KOPT-K1 (cell line): ENCODE data around the gene MORC2.

Experiments
- H3K27ac ChIP-seq: fragments of 200-600 bp; sonication (generic); 2 replicates; pipeline ENCODE4 v1.5.1; 2016; ENCODE audit warnings: antibody characterized with exemption, mild to moderate bottlenecking, low read depth, low read length; ENCODE audit not compliant: poor library complexity, severe bottlenecking
- H3K36me3 ChIP-seq: fragments of 200-600 bp; sonication (generic); 2 replicates; pipeline ENCODE4 v1.5.1; 2017; ENCODE audit warnings: antibody characterized with exemption, mild to moderate bottlenecking, low read length, moderate library complexity; ENCODE audit not compliant: insufficient read depth
- H3K9me3 ChIP-seq: fragments of 200-600 bp; sonication (generic); 2 replicates; pipeline ENCODE4 v1.5.1; 2017; ENCODE audit warnings: antibody characterized with exemption, low read length, mild to moderate bottlenecking; ENCODE audit not compliant: insufficient read depth, poor library complexity, severe bottlenecking

MORC2 gene

DNA sequence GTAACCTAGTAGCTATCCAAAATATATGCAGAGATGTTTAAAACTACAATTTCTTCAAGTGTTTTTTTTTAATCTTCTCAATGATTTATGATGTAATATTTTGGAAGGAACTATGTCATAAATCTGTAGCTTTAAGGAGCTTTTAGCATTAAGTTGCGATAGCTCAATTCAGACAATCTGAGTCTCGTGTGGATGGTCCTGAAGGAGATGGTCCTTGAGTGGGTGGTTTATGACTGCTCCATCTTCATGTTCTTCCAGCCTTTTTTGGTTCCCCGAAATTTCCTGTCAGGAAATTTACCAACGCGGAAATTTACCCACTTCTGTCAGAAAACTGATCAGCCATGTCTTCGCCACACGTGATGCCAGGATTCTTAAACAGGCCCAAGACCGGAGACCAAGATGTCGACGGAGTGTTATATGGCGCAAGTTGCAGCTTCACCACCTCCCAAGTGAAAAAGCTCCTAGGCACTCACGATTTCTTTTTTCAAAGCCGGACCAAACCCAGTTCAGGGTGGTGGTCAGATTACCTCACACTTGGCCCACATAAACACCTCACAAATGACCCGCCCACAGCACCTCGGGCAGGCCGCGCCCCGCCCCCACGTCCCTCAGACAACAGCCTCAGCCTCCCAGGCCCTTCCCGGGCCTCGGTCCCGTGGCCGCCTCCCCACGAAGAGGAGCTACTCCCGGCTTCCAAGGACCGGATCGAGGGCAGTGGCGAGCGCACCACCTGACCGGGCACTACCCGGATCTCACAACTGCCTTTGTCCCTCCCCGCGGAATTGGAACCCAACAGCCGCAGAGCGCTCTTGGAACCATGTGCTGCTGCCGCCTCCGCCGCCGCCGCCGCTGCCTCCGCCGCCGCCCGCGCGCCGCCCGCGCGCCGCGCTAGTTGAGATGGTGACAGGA is at the start of gene MORC2:
TSS of gene MORC2 (minus strand) at position 760 of the 909 bp plus-strand sequence. CDS start 885 bp downstream, outside the sequence.
- H3K9me3 ChIP-seq: peaks cover 50% of the 10 kb centered on the region
- H3K27ac ChIP-seq: peak within 1 kb of the TSS; percentile 87
- peaks cover 40% of the 10 kb centered on the region for H3K36me3 ChIP-seq

DNA sequence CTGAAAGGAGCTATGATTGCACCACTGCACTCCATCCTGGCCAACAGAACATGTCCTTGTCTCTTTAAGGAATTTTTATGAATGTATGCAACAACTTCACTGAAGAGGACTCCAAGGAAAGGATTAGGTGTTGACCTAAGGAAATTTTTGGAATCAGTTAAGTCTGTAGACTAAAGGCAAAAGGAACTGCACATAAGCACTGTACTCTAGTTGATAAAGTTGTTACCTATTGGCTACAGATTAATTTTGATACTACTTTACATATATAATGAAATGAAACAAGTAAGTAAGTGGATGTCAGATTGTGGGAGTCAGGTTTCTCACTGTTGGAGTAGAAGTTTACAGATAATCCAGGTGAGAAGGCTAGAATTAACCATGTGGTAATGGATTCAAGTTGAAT is 37.0 kb upstream of the MORC2 start:
- Histone ChIP-seq H3K36me3 (no peaks in the 10 kb centered on the region), H3K9me3 (peaks cover 12% of the 10 kb centered on the region), H3K27ac (no peak overlapping the region)

DNA sequence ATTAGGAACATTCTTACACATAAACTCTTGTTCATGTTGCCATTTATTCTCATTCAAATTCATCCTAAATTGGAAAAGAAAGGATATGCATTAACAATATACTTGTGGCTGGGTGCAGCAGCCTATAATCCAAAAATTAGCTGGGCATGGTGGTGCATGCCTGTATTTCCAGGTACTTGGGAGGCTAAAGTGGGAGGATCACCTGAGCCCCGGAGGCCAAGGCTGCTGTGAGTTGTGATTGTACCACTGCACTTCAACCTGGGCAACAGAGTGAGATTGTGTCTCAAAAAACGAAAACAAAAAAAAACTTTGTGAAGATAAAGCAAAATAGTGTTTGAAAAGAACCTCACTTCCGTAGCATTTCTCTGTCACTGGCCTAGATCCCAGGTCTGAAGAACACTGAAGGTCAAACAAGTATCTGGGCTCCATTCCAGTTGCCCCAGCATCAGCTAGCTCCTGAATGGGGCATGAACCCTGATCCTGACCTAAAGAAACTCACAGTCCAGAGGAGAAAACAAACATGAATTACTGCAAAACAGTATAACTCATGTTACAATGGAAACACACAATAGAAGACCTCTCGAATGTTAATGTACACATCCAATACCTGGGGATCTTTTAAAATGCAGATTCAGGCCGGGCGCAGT is 32.7 kb upstream of the MORC2 start:
- no peak overlapping the region for H3K27ac ChIP-seq

DNA sequence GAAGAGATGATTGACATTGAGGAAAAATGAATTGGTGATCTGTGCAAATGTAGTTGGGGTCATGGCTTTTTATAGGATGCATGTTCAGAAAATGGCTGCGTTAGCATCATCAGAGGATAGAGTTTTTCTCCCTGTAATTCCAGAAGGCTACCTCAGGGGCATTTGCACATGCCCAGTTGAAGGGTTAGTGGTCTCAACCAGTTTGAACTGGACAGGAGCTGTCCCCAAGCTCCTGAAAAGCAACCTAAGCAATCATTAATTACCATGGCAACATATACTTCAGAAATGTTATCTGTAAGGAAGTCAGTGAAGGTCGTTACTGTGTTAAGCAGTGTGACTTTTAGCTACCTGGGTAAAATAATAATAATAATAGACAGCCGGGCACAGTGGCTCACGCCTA is 29.8 kb upstream of the MORC2 start:
- Histone ChIP-seq H3K27ac (no peak overlapping the region), H3K9me3 (no peaks in the 10 kb centered on the region), H3K36me3 (no peaks in the 10 kb centered on the region)

More for the DNA sequence above, 32.7 kb upstream of the MORC2 start:
- Histone ChIP-seq H3K9me3 (peaks cover 8% of the 10 kb centered on the region), H3K36me3 (no peaks in the 10 kb centered on the region)

DNA sequence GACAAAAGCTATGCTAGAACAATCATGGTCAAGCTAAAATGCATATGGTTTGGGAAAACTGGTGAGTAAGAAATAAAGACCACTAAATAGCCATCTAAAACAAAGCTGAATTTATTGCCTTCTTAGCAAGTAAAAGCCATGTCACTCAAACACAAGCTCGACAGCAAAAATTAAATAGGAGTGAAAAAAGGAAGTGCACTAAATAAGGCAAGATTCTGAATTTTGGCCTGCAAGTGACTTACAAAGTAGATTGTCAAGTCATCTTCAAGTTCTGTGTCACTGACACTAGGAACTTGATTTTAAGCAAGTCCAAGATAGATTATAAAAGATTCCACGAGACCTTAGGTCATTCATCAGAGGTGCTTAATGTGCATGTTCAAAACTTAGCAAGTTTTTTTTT is 27.9 kb upstream of the MORC2 start:
- peaks cover 7% of the 10 kb centered on the region for H3K9me3 ChIP-seq
- no peak overlapping the region for H3K27ac ChIP-seq
- H3K36me3 ChIP-seq: no peaks in the 10 kb centered on the region

DNA sequence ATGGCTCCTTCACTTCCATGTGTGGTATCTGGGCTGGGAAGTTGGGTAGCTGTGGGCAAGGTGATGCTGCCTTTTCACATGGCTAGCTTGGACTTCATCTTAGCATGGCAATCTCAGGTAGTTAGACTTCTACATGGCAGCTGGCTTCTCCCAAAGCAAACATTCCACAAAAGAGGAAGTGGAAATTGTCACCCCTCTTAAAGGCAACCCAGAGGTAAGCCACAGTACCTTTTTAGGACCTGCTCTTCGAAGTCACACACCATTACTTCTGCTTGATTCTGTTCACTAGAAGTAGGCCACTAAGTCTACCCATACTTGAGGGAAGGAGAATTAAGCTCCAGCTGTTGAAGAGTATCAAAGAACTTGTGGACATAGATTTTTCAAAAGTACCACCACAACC is 26.4 kb upstream of the MORC2 start:
- H3K9me3 ChIP-seq: peaks cover 10% of the 10 kb centered on the region
- no peaks in the 10 kb centered on the region for H3K36me3 ChIP-seq
- no peak overlapping the region for H3K27ac ChIP-seq

DNA sequence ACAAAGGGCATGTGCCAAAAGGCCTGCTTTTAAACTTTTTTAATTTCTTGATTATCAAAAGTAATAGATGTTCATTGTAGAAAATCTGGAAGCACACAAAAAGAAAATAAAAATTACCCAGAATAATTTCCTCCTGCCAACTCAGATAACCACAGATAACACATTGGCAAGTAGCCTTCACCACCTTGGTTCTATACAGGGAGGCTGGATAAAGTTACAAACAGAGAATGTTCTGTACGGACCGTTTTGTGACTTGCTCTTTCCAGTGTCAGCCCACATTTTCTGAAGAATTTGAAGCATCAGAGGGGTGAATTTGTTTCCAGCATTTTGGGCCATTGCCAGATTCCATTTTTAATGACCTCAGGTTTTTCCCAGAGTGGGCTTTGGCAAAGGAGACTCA is 24.0 kb upstream of the MORC2 start:
- Histone ChIP-seq H3K27ac (no peak overlapping the region), H3K9me3 (peaks cover 10% of the 10 kb centered on the region), H3K36me3 (no peaks in the 10 kb centered on the region)

DNA sequence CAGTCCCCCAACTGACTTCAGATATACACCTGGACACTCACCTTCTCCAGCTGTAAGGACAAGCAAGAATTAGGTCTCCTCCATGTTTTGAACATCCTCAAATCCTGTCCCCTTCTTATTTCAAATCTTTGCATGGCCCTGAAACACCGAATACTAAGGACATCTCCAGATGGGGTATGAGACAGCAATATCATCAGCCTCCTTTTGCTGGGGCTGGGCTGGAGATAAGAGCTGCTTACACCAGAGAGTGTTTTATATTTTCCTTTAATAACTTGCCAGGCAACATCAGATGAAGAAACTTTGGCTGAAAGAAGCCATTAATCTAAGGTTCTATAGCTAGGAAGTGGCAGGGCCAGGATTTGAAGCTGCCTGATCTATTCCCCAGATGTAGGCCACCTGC is 22.1 kb upstream of the MORC2 start:
- Histone ChIP-seq H3K27ac (no peak overlapping the region), H3K36me3 (no peaks in the 10 kb centered on the region), H3K9me3 (peaks cover 10% of the 10 kb centered on the region)

DNA sequence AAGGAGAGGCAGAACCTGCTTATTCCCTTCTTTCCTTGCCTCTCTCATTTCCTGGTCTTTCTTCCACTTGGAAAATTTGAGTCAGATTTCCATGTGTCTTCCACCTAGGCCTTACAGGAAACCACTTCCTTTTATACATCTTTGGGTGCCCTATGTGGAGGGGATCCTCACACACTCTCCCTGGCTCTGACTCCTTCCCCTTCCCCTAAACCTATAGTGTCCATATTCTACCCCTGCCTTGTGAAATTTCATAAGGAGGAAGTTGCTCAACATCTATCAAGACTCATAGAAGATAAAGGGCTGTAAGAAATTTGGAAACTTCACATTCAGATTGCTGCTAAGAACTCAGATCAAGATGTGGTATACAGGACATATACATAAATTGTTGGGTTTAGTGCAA is 20.9 kb upstream of the MORC2 start:
- Histone ChIP-seq H3K9me3 (peaks cover 14% of the 10 kb centered on the region), H3K36me3 (no peaks in the 10 kb centered on the region), H3K27ac (no peak overlapping the region)

DNA sequence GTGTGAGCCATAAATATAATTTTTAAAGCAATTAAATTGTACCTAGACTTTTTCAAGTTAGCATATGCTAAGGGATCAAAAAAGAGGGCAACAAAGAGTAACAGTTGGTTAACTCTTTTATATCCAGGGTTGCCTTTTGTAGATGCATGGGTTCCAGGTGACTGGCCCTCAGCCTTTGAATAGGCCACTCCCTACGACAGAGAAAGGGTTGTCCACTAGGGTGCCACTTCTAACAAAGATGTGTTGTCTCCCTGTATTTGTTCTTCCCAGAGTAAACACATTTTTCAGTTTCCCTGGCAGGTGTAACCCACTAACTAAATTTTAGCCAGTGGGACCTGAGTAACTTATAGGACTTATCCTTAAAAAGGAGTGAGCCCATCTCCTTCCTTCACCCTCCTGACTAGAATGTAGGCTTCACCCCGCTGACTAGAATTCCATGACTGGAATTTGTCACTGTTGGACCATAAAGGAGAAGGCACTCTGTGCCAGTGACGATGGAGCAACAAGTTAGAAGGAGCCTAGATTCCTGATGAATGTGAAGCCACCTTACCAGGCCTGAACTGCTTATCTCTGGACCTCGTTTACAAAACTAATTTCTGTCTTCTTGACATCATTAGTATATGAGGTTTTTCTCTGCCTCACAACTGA is 17.1 kb upstream of the MORC2 start:
- Histone ChIP-seq H3K27ac (no peak overlapping the region), H3K9me3 (peaks cover 17% of the 10 kb centered on the region)

DNA sequence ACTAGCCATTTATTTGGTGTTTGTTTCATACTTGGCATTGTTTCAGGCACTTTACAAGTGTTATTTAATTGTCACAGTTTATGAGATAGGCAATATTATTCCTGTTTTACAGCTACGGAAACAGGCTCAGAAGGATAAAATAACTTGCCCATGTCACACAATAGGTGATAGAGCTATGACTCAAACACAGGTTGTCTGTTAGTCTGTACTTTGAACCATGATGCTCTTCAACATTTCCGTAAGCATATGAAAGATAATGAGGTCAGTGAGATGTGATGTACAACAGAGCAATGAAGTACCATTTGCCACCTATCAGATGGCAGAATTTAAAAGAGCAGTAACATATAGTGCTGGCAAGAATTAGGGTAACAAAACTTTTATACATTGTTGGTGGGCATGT is 15.7 kb upstream of the MORC2 start:
- H3K36me3 ChIP-seq: no peaks in the 10 kb centered on the region
- H3K27ac ChIP-seq: no peak overlapping the region
- peaks cover 30% of the 10 kb centered on the region for H3K9me3 ChIP-seq

More for the DNA sequence above, 17.1 kb upstream of the MORC2 start:
- no peaks in the 10 kb centered on the region for H3K36me3 ChIP-seq

DNA sequence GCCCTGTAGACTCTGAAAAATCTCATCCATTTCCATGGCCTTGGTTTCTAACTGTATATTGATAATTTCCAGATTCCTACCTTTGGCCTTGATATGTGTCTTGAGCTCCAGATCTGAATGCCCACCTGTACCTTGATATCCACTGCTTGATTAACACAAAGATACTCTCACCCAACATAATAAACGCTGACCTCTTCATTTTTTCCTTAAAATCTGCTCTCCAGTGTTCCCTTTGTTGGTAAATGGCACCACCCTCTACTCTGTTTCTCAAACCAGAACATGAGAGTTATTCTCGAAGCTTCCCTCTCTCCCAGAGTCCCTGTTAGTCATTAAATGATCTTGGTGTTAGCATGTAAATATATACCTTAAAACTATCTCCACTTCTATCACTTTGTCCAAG is 13.9 kb upstream of the MORC2 start:
- peaks cover 48% of the 10 kb centered on the region for H3K9me3 ChIP-seq
- peaks cover 13% of the 10 kb centered on the region; the same call in 1 of the 2 replicates for H3K36me3 ChIP-seq
- no peak overlapping the region for H3K27ac ChIP-seq

DNA sequence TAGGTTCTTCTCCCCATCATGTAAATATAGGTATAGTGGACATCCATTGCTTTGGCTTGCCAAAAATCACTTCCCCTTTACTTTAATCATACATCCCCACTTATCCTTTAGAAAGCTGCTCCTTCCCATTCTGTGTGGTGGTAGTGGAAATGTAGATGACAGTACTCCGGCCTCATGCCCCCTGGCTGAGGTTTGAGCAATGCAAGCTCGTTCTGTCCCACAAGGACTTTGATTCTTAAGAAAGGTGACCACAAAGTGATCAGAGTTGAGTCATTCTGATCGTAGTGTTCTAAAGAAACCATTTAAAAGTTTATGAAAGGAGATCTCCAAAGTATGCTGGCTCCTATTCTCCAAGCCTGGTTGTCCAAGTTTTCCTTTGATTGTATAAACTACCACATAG is 11.4 kb upstream of the MORC2 start:
- H3K27ac ChIP-seq: no peak overlapping the region
- peaks cover 38% of the 10 kb centered on the region for H3K36me3 ChIP-seq
- H3K9me3 ChIP-seq: peaks cover 74% of the 10 kb centered on the region

DNA sequence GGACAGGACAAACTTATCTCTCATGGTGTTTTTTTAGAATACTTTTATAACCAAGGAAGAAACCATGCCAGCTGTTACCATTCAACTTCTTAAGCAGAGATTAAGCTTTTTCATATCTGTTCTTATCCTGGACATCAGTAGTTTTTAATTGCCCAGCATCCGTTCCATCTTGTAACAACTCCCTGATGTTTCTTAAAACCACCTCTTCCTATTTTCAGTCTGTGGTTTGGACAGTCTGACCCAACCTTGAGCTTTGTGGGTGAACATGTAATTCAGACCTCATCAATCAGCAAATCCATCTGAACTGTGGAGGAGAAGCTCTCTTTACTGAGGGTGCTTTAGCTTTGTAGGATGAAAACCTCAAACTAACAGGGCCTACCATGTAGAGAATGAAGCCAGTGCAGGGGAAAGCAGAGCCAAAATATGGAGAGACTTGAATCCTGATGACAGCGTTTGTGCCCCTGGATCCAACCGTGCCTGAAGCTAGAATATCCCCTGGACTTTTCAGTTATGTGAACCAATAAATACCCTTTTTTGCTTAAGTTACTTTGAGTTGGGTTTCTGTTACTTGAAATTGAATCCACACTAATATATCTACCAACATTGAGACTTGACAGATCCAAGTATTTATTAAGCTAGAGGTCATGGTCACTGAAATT is 9.9 kb upstream of the MORC2 start:
- Histone ChIP-seq H3K27ac (no peak overlapping the region), H3K36me3 (peaks cover 53% of the 10 kb centered on the region), H3K9me3 (peaks cover 75% of the 10 kb centered on the region)

DNA sequence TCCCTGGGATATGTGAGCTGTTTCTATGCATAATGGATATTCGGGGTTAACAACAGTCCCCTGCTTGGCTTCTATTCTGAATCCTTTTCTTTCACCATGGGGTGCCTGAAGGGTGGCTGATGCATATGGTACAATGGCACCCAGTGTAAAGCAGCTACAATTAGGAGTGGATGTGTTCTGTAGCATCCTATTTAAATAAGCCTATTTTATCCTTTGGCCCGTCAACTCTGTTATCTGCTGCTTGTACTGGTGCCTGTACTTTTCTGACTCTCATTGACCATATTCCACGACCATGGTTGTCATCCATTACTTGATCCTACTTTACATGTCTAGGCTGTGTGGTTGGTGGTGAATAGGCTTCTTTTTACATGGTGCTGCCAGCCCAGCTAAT is 1.8 kb upstream of the MORC2 start:
- Histone ChIP-seq H3K9me3 (peaks cover 70% of the 10 kb centered on the region), H3K36me3 (peaks cover 61% of the 10 kb centered on the region), H3K27ac (peak overlapping the region; percentile 87)
